Kidney (tissue), 14 donors: ENCODE results near the gene HSPH1. TPM values are rescaled to one million over a fixed set of nuclear protein-coding genes. Genes with fewer than 3 reads are reported as not detected.

ENCODE experiments used
- DNase-seq, 5 donors: peaks; one replicate each; pipeline ENCODE4 v3.0.0-alpha.2; 2013 to 2020
- FAIRE-seq: peaks from 2 replicates; lab custom pipeline; 2012; peaks lifted over from hg19 to GRCh38; lab: Jason Lieb, UNC
- H3K27ac ChIP-seq, 2 donors: one replicate each; pipeline ENCODE4 v1.7.0; 2013; ENCODE audit warnings: low read depth in 2 of 2, low read length in 2 of 2, inconsistent platforms in 1 of 2
- H3K27me3 ChIP-seq: one replicate; pipeline ENCODE4 v1.7.1; 2013; ENCODE audit warnings: low read length, inconsistent platforms; ENCODE audit not compliant: control insufficient read depth, insufficient read depth
- H3K36me3 ChIP-seq, 3 donors: one replicate each; pipeline versions ENCODE4 v1.7.0 to v1.7.1; 2013; ENCODE audit warnings: low read length in 3 of 3, control low read depth in 1 of 3, inconsistent platforms in 1 of 3; ENCODE audit not compliant: insufficient read depth in 3 of 3, control insufficient read depth in 2 of 3
- H3K4me1 ChIP-seq, 3 donors: one replicate each; pipeline versions ENCODE4 v1.7.0 to v1.7.1; 2013; ENCODE audit warnings: low read length in 3 of 3, inconsistent platforms in 1 of 3, low read depth in 1 of 3; ENCODE audit not compliant: control insufficient read depth in 2 of 3, insufficient read depth in 2 of 3
- H3K4me3 ChIP-seq, 3 donors: one replicate each; pipeline versions ENCODE4 v1.7.0 to v1.8.1; 2013; ENCODE audit warnings: low read length in 3 of 3, control low read depth in 1 of 3, inconsistent platforms in 1 of 3
- H3K9ac ChIP-seq, 3 donors: one replicate each; pipeline versions ENCODE4 v1.7.0 to v1.7.1; 2013; ENCODE audit warnings: low read length in 3 of 3, control low read depth in 1 of 3, inconsistent platforms in 1 of 3
- H3K9me3 ChIP-seq, 3 donors: one replicate each; pipeline versions ENCODE4 v1.7.0 to v1.7.1; 2013; ENCODE audit warnings: low read length in 3 of 3, control low read depth in 1 of 3, inconsistent platforms in 1 of 3; ENCODE audit not compliant: control insufficient read depth in 2 of 3, insufficient read depth in 1 of 3
- intact Hi-C: fragments of 100-400 bp; cut with DNase I; formaldehyde crosslinking; loops from one replicate; pipeline ENCODE4 v1.11.1; 2022
- polyA plus RNA-seq: library from polyadenylated mRNA; stranded (reverse); fragments of 350-450 nt; fragmentation: Illumina TruSeq; extraction: RNeasy Lipid Tissue Mini Kit (QIAGEN cat#74804); gene quantifications from one replicate; pipeline ENCODE4 v1.2.3, GENCODE V29; 2014; ENCODE audit warnings: low read depth, low replicate concordance; ENCODE audit not compliant: insufficient read depth
- total RNA-seq: library from RNA; stranded (reverse); fragmentation: NEBNext Ultra II Directional; extraction: Animal tissue kit (Norgen Biotek cat#: 25700); gene quantifications from one replicate; pipeline ENCODE4 v1.2.1, GENCODE V29; 2021
- TF ChIP-seq, protein P1 (sequence below): IDR thresholded peaks from 3 replicates; pipeline ENCODE4 v1.5.1; 2012; ENCODE audit warnings: mild to moderate bottlenecking, moderate library complexity, borderline replicate concordance; ENCODE audit not compliant: insufficient read depth; ENCODE audit errors: extremely low read depth
- donor health status: control.
- donor health status: control.
- donor health status: control.
- donor health status: control.
- donor health status: control.
- donor health status: DM: yes; HTN: yes; CAD: no.
- donor health status: Normal renal cell carcinoma (clear cell type).

HSPH1 gene
- total and polyA plus RNA-seq, 2 donors from 2014 or later: 46.2 to 66.2 TPM

GRCh38 chr13:31110169-31110568, 51.5 kb downstream of the HSPH1 start:
- no peak overlapping the region for H3K27ac ChIP-seq
- intact Hi-C loops: no loop called here
- H3K9ac ChIP-seq: no peak overlapping the region
- H3K27me3 ChIP-seq: no peaks in the 10 kb centered on the region
- no peaks in the 10 kb centered on the region for H3K4me1 ChIP-seq
- DNase-seq: no peak
- H3K36me3 ChIP-seq: no peaks in the 10 kb centered on the region
- TF ChIP-seq, protein P1, sequence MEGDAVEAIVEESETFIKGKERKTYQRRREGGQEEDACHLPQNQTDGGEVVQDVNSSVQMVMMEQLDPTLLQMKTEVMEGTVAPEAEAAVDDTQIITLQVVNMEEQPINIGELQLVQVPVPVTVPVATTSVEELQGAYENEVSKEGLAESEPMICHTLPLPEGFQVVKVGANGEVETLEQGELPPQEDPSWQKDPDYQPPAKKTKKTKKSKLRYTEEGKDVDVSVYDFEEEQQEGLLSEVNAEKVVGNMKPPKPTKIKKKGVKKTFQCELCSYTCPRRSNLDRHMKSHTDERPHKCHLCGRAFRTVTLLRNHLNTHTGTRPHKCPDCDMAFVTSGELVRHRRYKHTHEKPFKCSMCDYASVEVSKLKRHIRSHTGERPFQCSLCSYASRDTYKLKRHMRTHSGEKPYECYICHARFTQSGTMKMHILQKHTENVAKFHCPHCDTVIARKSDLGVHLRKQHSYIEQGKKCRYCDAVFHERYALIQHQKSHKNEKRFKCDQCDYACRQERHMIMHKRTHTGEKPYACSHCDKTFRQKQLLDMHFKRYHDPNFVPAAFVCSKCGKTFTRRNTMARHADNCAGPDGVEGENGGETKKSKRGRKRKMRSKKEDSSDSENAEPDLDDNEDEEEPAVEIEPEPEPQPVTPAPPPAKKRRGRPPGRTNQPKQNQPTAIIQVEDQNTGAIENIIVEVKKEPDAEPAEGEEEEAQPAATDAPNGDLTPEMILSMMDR: no peak
- H3K9me3 ChIP-seq: no peaks in the 10 kb centered on the region
- no peak for FAIRE-seq
- H3K4me3 ChIP-seq: no peak overlapping the region

DNA sequence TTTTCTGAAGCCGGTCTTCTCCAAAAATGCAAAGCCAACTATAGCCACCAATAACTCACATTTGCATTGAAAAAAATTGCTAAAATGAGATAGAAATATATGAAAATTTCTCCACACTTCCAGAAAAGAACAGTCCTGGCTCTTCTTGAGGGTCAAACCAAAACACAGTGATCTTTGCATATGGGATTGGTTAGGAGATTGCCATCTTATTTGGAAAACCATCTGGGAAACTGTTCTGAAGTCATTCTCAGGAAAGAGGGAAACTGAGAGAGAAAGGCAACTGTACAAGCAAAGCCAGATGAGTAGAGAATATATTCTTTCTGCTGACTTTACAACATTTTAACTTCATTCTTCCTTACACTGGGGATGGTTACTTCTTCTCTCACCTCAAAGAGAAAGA, 54.6 kb downstream of the HSPH1 start:
- TF ChIP-seq, protein P1: no peak
- Histone ChIP-seq H3K27ac (no peak overlapping the region), H3K9me3 (no peaks in the 10 kb centered on the region), H3K36me3 (no peaks in the 10 kb centered on the region), H3K9ac (no peak overlapping the region), H3K4me3 (no peak overlapping the region), H3K27me3 (no peaks in the 10 kb centered on the region), H3K4me1 (no peaks in the 10 kb centered on the region)
- no peak for FAIRE-seq
- DNase-seq: no peak
- intact Hi-C loops: no loop called here

GRCh38 chr13:31105856-31106255, 55.8 kb downstream of the HSPH1 start:
- Histone ChIP-seq H3K9me3 (no peaks in the 10 kb centered on the region), H3K27ac (no peak overlapping the region), H3K9ac (no peak overlapping the region), H3K27me3 (no peaks in the 10 kb centered on the region), H3K36me3 (no peaks in the 10 kb centered on the region), H3K4me3 (no peak overlapping the region), H3K4me1 (no peaks in the 10 kb centered on the region)
- TF ChIP-seq, protein P1: no peak
- FAIRE-seq (no peak), DNase-seq (no peak)
- intact Hi-C loops: no loop called here
